ENCODE results near the gene TRIM29.

- no peak for TF ChIP-seq ZNF274 (IDR thresholded peaks at IDR 0.05; ENCODE audit: low read depth, low read length)
- no peak for TF ChIP-seq YY1 (IDR thresholded peaks at IDR 0.05; ENCODE audit: insufficient read depth, insufficient read length)
- TF ChIP-seq SUZ12 (IDR thresholded peaks at IDR 0.05; ENCODE audit: extremely low read depth, insufficient read depth, insufficient read length) = no peak
Observed at GRCh38 chr11:120186456-120186773, 48.5 kb upstream of the TRIM29 start.
